Measurements from ENCODE around the gene FAM237B.

- TF ChIP-seq, protein P1, sequence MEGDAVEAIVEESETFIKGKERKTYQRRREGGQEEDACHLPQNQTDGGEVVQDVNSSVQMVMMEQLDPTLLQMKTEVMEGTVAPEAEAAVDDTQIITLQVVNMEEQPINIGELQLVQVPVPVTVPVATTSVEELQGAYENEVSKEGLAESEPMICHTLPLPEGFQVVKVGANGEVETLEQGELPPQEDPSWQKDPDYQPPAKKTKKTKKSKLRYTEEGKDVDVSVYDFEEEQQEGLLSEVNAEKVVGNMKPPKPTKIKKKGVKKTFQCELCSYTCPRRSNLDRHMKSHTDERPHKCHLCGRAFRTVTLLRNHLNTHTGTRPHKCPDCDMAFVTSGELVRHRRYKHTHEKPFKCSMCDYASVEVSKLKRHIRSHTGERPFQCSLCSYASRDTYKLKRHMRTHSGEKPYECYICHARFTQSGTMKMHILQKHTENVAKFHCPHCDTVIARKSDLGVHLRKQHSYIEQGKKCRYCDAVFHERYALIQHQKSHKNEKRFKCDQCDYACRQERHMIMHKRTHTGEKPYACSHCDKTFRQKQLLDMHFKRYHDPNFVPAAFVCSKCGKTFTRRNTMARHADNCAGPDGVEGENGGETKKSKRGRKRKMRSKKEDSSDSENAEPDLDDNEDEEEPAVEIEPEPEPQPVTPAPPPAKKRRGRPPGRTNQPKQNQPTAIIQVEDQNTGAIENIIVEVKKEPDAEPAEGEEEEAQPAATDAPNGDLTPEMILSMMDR (conservative IDR thresholded peaks at IDR 0.05 in 1 of 2, IDR thresholded peaks at IDR 0.05 in 1 of 2; ENCODE audit: extremely low read depth in 1 of 2, insufficient read depth in 1 of 2, low read depth in 1 of 2, low read length in 2 of 2): no peak
- TF ChIP-seq EZH2 (IDR thresholded peaks at IDR 0.05; ENCODE audit: borderline replicate concordance, low read length): no peak
Measured at GRCh38 chr7:90334193-90334843, 13.2 kb upstream of the FAM237B start.

Measured in mammary epithelial cell (primary cell).